ENCODE measurements around the gene HOXC4.

GRCh38 chr12:54029529-54030441 lies 23.9 kb upstream of the HOXC4 start:
- TF ChIP-seq CTCF (IDR thresholded peaks at IDR 0.05) (no peak), POLR2A (IDR thresholded peaks at IDR 0.05) (no peak)
